ENCODE measurements around the gene CELF2.

Gene CELF2

GRCh38 chr10:11307004-11307403 lies 289.3 kb downstream of the CELF2 start:
- DNase-seq: no peak

- DNase-seq: no peak
Observed at GRCh38 chr10:11307937-11308336, 290.3 kb downstream of the CELF2 start.

- DNase-seq: no peak
Observed at GRCh38 chr10:11311027-11311426, 293.4 kb downstream of the CELF2 start.

GRCh38 chr10:11313463-11313862 lies 295.8 kb downstream of the CELF2 start:
- DNase-seq: no peak

GRCh38 chr10:11317936-11318670 lies 300.4 kb downstream of the CELF2 start:
- no peak for DNase-seq

GRCh38 chr10:11318826-11319598 lies 301.3 kb downstream of the CELF2 start:
- no peak for DNase-seq

- DNase-seq: no peak
Observed at GRCh38 chr10:11319990-11320602, 302.4 kb downstream of the CELF2 start.

GRCh38 chr10:11320809-11321520 lies 303.3 kb downstream of the CELF2 start:
- no peak for DNase-seq

- DNase-seq: no peak
Observed at GRCh38 chr10:11322698-11323097, 305.0 kb downstream of the CELF2 start.

GRCh38 chr10:11324761-11325321 lies 307.2 kb downstream of the CELF2 start:
- DNase-seq: no peak

- DNase-seq: peak; percentile 43
Observed at GRCh38 chr10:11325817-11326216, 308.1 kb downstream of the CELF2 start.

- DNase-seq: no peak
Observed at GRCh38 chr10:11326241-11326640, 308.6 kb downstream of the CELF2 start.

- DNase-seq: no peak
Observed at GRCh38 chr10:11326913-11327616, 309.4 kb downstream of the CELF2 start.

GRCh38 chr10:11328264-11329061 lies 310.8 kb downstream of the CELF2 start:
- peak; percentile 1 for DNase-seq

- DNase-seq: no peak
Observed at GRCh38 chr10:11329062-11329673, 311.5 kb downstream of the CELF2 start.

GRCh38 chr10:11330383-11331045 lies 312.8 kb downstream of the CELF2 start:
- peak; percentile 45 for DNase-seq

- DNase-seq: no peak
Observed at GRCh38 chr10:11331046-11331577, 313.4 kb downstream of the CELF2 start.

GRCh38 chr10:11331726-11332125 lies 314.1 kb downstream of the CELF2 start:
- DNase-seq: peak; percentile 13

- no peak for DNase-seq
Observed at GRCh38 chr10:11332846-11333245, 315.2 kb downstream of the CELF2 start.

- no peak for DNase-seq
Observed at GRCh38 chr10:11334436-11334835, 316.8 kb downstream of the CELF2 start.
